ENCODE measurements around the gene KCNK6.

KCNK6 gene

DNA sequence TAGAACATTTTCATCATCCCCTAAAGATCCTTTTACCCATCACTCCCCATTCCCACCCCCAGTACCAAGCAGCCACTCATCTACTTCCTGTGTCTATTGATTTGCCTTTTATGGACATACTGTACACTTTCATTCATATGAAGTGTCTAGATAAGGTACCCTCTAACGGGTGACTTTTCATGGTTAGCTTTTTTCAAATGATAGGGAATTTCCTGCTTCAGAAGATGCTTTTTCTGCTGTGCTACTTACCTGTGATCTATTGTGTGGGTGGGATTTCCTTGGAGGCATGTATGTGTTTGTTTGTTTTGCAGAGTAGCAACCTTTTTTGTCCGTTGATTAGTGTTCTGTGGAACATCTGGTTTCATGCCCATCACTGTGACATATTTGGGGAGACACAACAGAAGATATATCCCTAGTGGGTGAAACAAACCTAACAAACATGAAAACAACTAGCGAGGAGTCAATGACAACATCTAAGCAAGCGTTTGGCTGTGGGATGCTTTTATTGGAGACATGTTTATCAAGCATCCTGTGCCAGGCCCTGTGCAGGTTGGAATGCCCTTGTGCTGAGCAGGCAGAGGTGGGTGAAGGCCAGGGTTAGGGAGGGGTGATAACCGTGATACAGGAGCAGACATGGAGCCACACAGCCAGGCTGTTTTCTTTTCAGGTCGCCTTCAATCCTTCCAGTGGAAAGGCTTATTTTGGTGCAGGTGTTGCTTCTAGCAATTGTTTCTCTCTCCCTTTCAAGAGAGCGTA lies 37.7 kb upstream of the KCNK6 start:
- Histone ChIP-seq H3K27me3 (ENCODE audit: insufficient read depth, low read length) (no peaks in the 10 kb centered on the region), H3K4me1 (ENCODE audit: insufficient read depth, low read length) (peaks cover 4% of the 10 kb centered on the region; the same call in 1 of the 2 replicates)

DNA sequence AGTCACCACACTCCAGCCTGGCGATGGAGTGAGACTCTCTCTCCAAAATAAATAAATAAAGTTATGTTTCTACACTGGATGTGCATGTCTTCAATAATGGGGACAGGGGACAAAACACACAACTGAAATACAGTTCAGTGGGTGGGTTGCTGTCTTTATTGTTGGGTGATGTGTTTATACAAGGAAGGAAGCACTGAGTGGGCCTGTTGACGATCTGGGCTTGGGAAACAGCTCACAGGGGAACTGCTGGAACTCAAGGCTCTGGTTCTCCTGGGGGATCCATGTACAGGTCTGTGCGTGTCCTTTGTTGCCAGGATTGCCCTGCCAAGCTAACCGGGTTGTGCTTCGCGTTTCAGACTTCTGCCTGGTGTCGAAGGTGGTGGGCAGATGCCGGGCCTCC lies 36.4 kb upstream of the KCNK6 start:
- H3K36me3 ChIP-seq (ENCODE audit: insufficient read depth, low read length) = peaks cover 41% of the 10 kb centered on the region
- H3K9me3 ChIP-seq (ENCODE audit: insufficient read depth, low read depth, low read length) = no peaks in the 10 kb centered on the region
- H3K4me1 ChIP-seq (ENCODE audit: insufficient read depth, low read length) = no peaks in the 10 kb centered on the region
- WGBS = 96% methylated on average over 7 of the region's 8 CpGs
- no peaks in the 10 kb centered on the region for H3K27me3 ChIP-seq (ENCODE audit: insufficient read depth, low read length)
- H3K4me3 ChIP-seq (ENCODE audit: low read length) = no peak overlapping the region
- H3K9ac ChIP-seq (ENCODE audit: low read depth, low read length) = no peak overlapping the region
- no peak overlapping the region for H3K27ac ChIP-seq (ENCODE audit: low read depth, low read length)

More for the DNA sequence above, 37.7 kb upstream of the KCNK6 start:
- Histone ChIP-seq H3K27ac (ENCODE audit: low read depth, low read length) (no peak overlapping the region), H3K9me3 (ENCODE audit: insufficient read depth, low read depth, low read length) (no peaks in the 10 kb centered on the region), H3K9ac (ENCODE audit: low read depth, low read length) (no peak overlapping the region), H3K36me3 (ENCODE audit: insufficient read depth, low read length) (peaks cover 31% of the 10 kb centered on the region), H3K4me3 (ENCODE audit: low read length) (no peak overlapping the region)
- WGBS = 86% methylated on average over 7 of the region's 7 CpGs

DNA sequence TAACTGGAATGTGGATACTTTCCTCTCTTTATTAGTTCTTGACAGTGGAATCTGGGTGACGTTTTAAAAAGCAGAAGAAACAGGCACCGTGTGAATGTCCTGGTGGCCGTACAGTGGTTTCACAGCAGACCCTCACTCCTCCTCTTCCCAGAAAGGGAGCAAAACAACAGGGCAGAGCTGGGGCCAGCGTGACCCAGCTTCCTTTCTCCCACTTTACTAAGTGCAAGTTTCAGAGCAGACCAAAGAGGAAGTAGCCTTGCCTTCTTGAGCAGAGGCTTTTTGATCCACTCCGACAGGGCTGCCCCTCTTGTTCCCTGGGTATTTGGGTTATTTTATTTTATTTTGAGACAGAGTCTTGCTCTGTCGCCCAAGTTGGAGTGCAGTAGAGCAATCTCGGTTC lies 35.2 kb upstream of the KCNK6 start:
- 92% methylated on average over 7 of the region's 7 CpGs for WGBS
- H3K9ac ChIP-seq (ENCODE audit: low read depth, low read length) = no peak overlapping the region
- no peaks in the 10 kb centered on the region for H3K9me3 ChIP-seq (ENCODE audit: insufficient read depth, low read depth, low read length)
- peaks cover 52% of the 10 kb centered on the region for H3K36me3 ChIP-seq (ENCODE audit: insufficient read depth, low read length)
- no peak overlapping the region for H3K4me3 ChIP-seq (ENCODE audit: low read length)
- no peak overlapping the region for H3K27ac ChIP-seq (ENCODE audit: low read depth, low read length)
- H3K27me3 ChIP-seq (ENCODE audit: insufficient read depth, low read length) = no peaks in the 10 kb centered on the region
- no peaks in the 10 kb centered on the region for H3K4me1 ChIP-seq (ENCODE audit: insufficient read depth, low read length)

DNA sequence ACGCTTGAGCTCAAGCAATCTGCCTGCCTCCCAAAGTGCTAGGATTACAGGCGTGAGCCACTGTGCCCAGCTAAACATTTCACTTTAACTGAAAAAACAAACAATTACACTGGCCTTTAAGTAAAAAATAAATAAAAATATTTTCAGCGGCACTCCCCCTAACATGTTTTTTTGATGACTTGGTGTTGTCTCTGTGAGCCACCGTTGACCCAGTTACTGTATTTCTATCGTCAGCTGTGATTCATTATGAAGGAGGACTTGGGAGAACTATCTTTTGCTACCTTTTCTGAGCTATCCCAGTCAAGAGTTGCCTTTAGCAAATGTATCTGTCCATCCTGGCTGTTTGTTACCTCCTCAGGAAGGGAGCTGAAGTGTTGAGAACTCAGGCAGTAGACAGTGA lies 34.1 kb upstream of the KCNK6 start:
- WGBS = 98% methylated on average over 5 of the region's 5 CpGs
- peaks cover 57% of the 10 kb centered on the region for H3K36me3 ChIP-seq (ENCODE audit: insufficient read depth, low read length)
- no peak overlapping the region for H3K27ac ChIP-seq (ENCODE audit: low read depth, low read length)
- H3K4me3 ChIP-seq (ENCODE audit: low read length) = no peak overlapping the region
- H3K27me3 ChIP-seq (ENCODE audit: insufficient read depth, low read length) = no peaks in the 10 kb centered on the region
- H3K4me1 ChIP-seq (ENCODE audit: insufficient read depth, low read length) = no peaks in the 10 kb centered on the region
- H3K9me3 ChIP-seq (ENCODE audit: insufficient read depth, low read depth, low read length) = no peaks in the 10 kb centered on the region
- no peak overlapping the region for H3K9ac ChIP-seq (ENCODE audit: low read depth, low read length)

DNA sequence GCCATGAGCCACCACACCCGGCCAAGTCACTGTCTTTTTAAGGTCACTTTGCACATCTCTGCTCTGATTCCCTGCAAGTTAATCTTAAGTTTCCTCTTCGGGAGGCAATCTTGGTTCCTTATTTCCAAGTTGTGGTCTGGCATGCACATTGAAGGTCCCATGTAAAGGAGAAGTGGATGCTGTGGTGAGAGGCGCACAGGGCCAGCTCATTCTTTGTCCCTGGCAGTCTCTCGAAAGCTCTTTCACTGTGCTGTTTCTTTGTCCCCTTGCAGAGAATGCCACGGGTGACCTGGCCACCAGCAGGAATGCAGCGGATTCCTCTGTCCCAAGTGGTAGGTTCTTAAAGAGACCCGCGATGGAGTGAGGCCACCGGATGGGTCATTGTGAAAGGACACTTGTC lies 32.0 kb upstream of the KCNK6 start:
- Histone ChIP-seq H3K36me3 (ENCODE audit: insufficient read depth, low read length) (peaks cover 76% of the 10 kb centered on the region), H3K9ac (ENCODE audit: low read depth, low read length) (no peak overlapping the region), H3K4me3 (ENCODE audit: low read length) (no peak overlapping the region), H3K4me1 (ENCODE audit: insufficient read depth, low read length) (no peaks in the 10 kb centered on the region), H3K27me3 (ENCODE audit: insufficient read depth, low read length) (no peaks in the 10 kb centered on the region), H3K27ac (ENCODE audit: low read depth, low read length) (no peak overlapping the region), H3K9me3 (ENCODE audit: insufficient read depth, low read depth, low read length) (no peaks in the 10 kb centered on the region)
- 90% methylated on average over 9 of the region's 9 CpGs for WGBS

DNA sequence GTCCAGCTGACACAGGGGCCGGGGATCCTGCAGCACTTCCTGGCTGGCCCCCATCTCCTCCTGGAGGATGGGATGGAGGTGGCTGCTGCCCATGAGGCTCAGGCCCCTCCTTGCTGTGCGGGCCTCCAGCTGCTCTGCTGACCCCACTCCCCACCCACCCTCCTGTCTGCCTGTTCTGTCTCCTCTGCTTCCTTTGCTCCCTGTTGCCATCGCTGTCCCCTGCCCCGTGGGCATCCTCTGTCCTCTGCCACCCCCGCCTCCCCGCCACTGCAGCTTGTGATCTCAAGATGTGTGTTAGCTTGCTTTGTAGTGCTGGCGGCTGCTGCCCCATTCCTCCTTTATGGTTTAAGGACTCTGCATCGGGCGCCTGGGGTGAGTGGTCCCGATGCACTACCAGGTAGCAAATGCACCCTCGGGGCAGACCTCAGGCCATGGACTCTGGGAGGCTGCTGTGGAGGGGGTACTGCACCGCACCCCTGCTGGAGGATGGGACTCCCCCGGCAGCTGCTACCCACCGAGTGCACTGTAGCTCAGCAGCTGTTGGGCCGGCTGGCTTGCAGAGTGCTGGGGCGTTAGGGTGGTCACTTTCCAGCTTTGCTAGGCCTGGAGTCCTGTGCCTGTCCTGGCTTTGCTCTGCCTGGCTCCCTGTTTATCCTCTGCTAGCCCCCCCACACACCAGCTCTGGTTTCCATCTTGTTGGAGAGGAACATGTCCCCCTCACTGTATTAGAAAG lies 31.4 kb upstream of the KCNK6 start:
- Histone ChIP-seq H3K27ac (ENCODE audit: low read depth, low read length) (no peak overlapping the region), H3K36me3 (ENCODE audit: insufficient read depth, low read length) (peaks cover 83% of the 10 kb centered on the region), H3K4me1 (ENCODE audit: insufficient read depth, low read length) (no peaks in the 10 kb centered on the region), H3K9me3 (ENCODE audit: insufficient read depth, low read depth, low read length) (no peaks in the 10 kb centered on the region), H3K27me3 (ENCODE audit: insufficient read depth, low read length) (no peaks in the 10 kb centered on the region), H3K9ac (ENCODE audit: low read depth, low read length) (no peak overlapping the region), H3K4me3 (ENCODE audit: low read length) (no peak overlapping the region)
- 96% methylated on average over 16 of the region's 16 CpGs for WGBS

DNA sequence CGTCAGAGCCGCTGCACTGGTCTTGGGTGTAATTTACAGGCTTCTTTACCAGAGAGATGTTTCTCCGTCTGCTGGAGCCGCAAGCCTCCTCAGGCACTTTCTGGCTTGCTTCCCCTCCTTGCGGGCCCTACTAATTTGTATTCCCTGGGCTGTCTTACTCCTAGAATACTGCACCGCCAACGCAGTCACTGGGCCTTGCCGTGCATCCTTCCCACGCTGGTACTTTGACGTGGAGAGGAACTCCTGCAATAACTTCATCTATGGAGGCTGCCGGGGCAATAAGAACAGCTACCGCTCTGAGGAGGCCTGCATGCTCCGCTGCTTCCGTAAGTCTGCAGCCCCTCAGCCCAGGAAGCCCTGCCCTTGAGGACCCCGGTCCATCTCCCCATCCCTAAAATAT lies 29.7 kb upstream of the KCNK6 start:
- Histone ChIP-seq H3K4me3 (ENCODE audit: low read length) (no peak overlapping the region), H3K4me1 (ENCODE audit: insufficient read depth, low read length) (no peaks in the 10 kb centered on the region), H3K9ac (ENCODE audit: low read depth, low read length) (no peak overlapping the region), H3K27ac (ENCODE audit: low read depth, low read length) (no peak overlapping the region), H3K9me3 (ENCODE audit: insufficient read depth, low read depth, low read length) (no peaks in the 10 kb centered on the region), H3K36me3 (ENCODE audit: insufficient read depth, low read length) (peaks cover 81% of the 10 kb centered on the region), H3K27me3 (ENCODE audit: insufficient read depth, low read length) (no peaks in the 10 kb centered on the region)
- 97% methylated on average over 15 of the region's 15 CpGs for WGBS

DNA sequence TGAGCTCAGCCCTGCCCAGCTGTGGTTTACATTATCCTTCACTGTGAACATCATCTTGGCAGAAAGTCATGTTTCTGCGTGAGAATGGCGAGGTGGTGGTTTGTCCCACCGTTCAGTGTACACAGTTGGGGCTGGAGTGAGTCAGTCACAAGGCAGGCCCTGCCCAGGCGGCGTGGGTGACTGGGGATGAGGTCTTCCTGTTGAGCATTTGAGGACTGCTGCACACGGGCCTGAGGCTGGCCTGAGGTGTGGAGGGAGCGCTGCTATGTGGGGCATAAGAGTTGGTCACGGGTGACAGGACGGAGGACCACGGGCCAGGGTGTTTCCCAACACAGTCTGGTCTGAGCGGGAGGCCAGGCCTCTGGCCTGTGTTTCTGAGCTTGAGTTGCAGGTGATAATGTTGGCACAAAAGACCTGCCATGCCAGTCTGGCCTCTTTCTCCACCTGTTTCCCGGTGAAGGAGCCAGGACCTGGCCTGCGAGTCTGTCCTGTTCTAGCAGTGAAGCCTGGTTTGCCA lies 29.0 kb upstream of the KCNK6 start:
- WGBS = 96% methylated on average over 13 of the region's 13 CpGs
- no peak overlapping the region for H3K9ac ChIP-seq (ENCODE audit: low read depth, low read length)
- no peak overlapping the region for H3K4me3 ChIP-seq (ENCODE audit: low read length)
- no peaks in the 10 kb centered on the region for H3K27me3 ChIP-seq (ENCODE audit: insufficient read depth, low read length)
- no peak overlapping the region for H3K27ac ChIP-seq (ENCODE audit: low read depth, low read length)
- no peaks in the 10 kb centered on the region for H3K9me3 ChIP-seq (ENCODE audit: insufficient read depth, low read depth, low read length)
- peaks cover 74% of the 10 kb centered on the region for H3K36me3 ChIP-seq (ENCODE audit: insufficient read depth, low read length)
- H3K4me1 ChIP-seq (ENCODE audit: insufficient read depth, low read length) = no peaks in the 10 kb centered on the region

DNA sequence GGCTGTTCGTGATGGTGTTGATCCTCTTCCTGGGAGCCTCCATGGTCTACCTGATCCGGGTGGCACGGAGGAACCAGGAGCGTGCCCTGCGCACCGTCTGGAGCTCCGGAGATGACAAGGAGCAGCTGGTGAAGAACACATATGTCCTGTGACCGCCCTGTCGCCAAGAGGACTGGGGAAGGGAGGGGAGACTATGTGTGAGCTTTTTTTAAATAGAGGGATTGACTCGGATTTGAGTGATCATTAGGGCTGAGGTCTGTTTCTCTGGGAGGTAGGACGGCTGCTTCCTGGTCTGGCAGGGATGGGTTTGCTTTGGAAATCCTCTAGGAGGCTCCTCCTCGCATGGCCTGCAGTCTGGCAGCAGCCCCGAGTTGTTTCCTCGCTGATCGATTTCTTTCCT lies 27.8 kb upstream of the KCNK6 start:
- Histone ChIP-seq H3K4me1 (ENCODE audit: insufficient read depth, low read length) (no peaks in the 10 kb centered on the region), H3K27ac (ENCODE audit: low read depth, low read length) (no peak overlapping the region), H3K4me3 (ENCODE audit: low read length) (no peak overlapping the region), H3K36me3 (ENCODE audit: insufficient read depth, low read length) (peaks cover 68% of the 10 kb centered on the region), H3K9ac (ENCODE audit: low read depth, low read length) (no peak overlapping the region), H3K27me3 (ENCODE audit: insufficient read depth, low read length) (no peaks in the 10 kb centered on the region), H3K9me3 (ENCODE audit: insufficient read depth, low read depth, low read length) (no peaks in the 10 kb centered on the region)
- WGBS = 91% methylated on average over 15 of the region's 15 CpGs

DNA sequence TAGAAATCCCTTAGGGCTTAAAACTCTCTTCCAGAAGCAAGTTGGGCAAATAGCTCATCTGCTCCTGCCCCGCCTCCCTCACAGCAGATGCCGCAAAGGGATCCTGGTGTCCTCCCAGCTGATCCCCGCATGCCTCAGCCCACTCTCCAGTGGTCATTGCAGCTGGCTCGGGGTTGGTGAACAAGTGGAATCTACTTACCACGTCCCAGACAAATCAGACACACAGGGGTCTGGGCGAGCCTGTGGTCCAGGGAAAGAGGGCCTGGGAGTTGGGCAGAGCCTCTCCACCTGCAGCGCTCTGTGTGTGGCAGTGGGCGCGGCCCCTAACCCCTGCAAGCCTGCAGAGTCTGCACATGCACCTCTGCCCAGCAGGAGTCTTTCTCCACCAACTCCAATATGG lies 26.4 kb upstream of the KCNK6 start:
- Histone ChIP-seq H3K36me3 (ENCODE audit: insufficient read depth, low read length) (peaks cover 58% of the 10 kb centered on the region), H3K4me3 (ENCODE audit: low read length) (no peak overlapping the region), H3K27ac (ENCODE audit: low read depth, low read length) (no peak overlapping the region), H3K27me3 (ENCODE audit: insufficient read depth, low read length) (no peaks in the 10 kb centered on the region), H3K9me3 (ENCODE audit: insufficient read depth, low read depth, low read length) (no peaks in the 10 kb centered on the region), H3K9ac (ENCODE audit: low read depth, low read length) (no peak overlapping the region), H3K4me1 (ENCODE audit: insufficient read depth, low read length) (no peaks in the 10 kb centered on the region)
- WGBS = 93% methylated on average over 9 of the region's 9 CpGs

DNA sequence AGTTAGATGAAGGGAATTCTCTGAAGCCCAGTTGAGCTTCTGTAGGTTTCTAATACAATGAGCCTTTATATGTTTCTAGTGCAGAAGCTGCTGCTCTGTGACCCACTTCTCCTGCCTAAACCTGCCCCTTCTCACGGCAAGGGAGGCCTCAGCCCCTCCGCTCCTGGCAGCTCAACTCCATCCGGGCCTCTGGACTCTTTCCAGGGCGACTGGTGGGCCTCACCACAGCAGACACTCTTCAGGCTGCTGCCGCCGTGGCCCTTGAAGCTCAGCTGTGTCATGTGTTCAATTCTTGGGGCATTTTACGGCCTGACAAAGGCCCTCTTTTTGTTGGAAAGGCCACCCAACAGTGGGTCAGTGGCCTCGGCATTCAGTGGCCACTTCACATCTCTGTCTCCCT lies 25.6 kb upstream of the KCNK6 start:
- Histone ChIP-seq H3K9ac (ENCODE audit: low read depth, low read length) (no peak overlapping the region), H3K9me3 (ENCODE audit: insufficient read depth, low read depth, low read length) (no peaks in the 10 kb centered on the region), H3K4me3 (ENCODE audit: low read length) (no peak overlapping the region), H3K27me3 (ENCODE audit: insufficient read depth, low read length) (no peaks in the 10 kb centered on the region), H3K27ac (ENCODE audit: low read depth, low read length) (no peak overlapping the region), H3K4me1 (ENCODE audit: insufficient read depth, low read length) (no peaks in the 10 kb centered on the region), H3K36me3 (ENCODE audit: insufficient read depth, low read length) (peaks cover 50% of the 10 kb centered on the region)
- WGBS = 90% methylated on average over 8 of the region's 8 CpGs
